KMS-11 (cell line): ENCODE data around the gene LRCH4.

Experiments used
- H2AFZ ChIP-seq: fragments of 200-600 bp; sonication (generic); 2 replicates; pipeline ENCODE4 v1.6.1; 2016; ENCODE audit warnings: antibody characterized with exemption, mixed run types, low read depth
- H3K27ac ChIP-seq: fragments of 200-600 bp; sonication (generic); 2 replicates; pipeline ENCODE4 v1.6.1; 2016; ENCODE audit warnings: mild to moderate bottlenecking, mixed run types
- H3K27me3 ChIP-seq: fragments of 200-600 bp; sonication (generic); 2 replicates; pipeline ENCODE4 v1.6.1; 2017; ENCODE audit warnings: mild to moderate bottlenecking, low read depth, mixed run types, moderate library complexity; ENCODE audit not compliant: insufficient read depth
- H3K36me3 ChIP-seq: fragments of 200-600 bp; sonication (generic); 2 replicates; pipeline ENCODE4 v1.6.1; 2017; ENCODE audit warnings: mild to moderate bottlenecking, mixed run types; ENCODE audit not compliant: insufficient read depth
- H3K4me1 ChIP-seq: fragments of 200-600 bp; sonication (generic); 2 replicates; pipeline ENCODE4 v1.6.1; 2016; ENCODE audit warnings: mild to moderate bottlenecking, low read depth, mixed run types; ENCODE audit not compliant: poor library complexity, severe bottlenecking
- H3K4me2 ChIP-seq: fragments of 200-600 bp; sonication (generic); 2 replicates; pipeline ENCODE4 v1.7.0; 2016; ENCODE audit warnings: mild to moderate bottlenecking, mixed run types
- H3K4me3 ChIP-seq: fragments of 200-600 bp; sonication (generic); IDR thresholded peaks from 2 replicates; pipeline ENCODE4 v1.6.1; 2017; ENCODE audit warnings: low read depth, low read length, mixed read lengths; ENCODE audit not compliant: insufficient read depth
- H3K79me2 ChIP-seq: fragments of 200-600 bp; sonication (generic); 2 replicates; pipeline ENCODE4 v1.6.1; 2016; ENCODE audit warnings: low read depth, mixed run types; ENCODE audit not compliant: insufficient read depth
- H3K9ac ChIP-seq: fragments of 200-600 bp; sonication (generic); 2 replicates; pipeline ENCODE4 v1.6.1; 2016; ENCODE audit warnings: mild to moderate bottlenecking, mixed run types
- H4K20me1 ChIP-seq: fragments of 200-600 bp; sonication (generic); 2 replicates; pipeline ENCODE4 v1.6.1; 2016; ENCODE audit warnings: mild to moderate bottlenecking, mixed run types; ENCODE audit not compliant: insufficient read depth
- TF ChIP-seq, protein P1 (sequence below): fragments of 200-600 bp; sonication (generic); conservative IDR thresholded peaks from 2 replicates; pipeline ENCODE4 v1.6.1; 2017; ENCODE audit warnings: low read depth, mild to moderate bottlenecking, antibody characterized with exemption, low read length, moderate library complexity, mixed read lengths

Gene LRCH4

GRCh38 chr7:100563809-100564400 is 22.0 kb downstream of the LRCH4 start:
- Histone ChIP-seq H3K79me2 (no peaks in the 10 kb centered on the region), H3K4me1 (peaks cover 11% of the 10 kb centered on the region), H3K36me3 (no peaks in the 10 kb centered on the region), H2AFZ (no peak overlapping the region), H3K4me2 (no peak overlapping the region), H3K27me3 (no peaks in the 10 kb centered on the region), H3K4me3 (no peak overlapping the region), H3K27ac (no peak overlapping the region), H4K20me1 (no peaks in the 10 kb centered on the region), H3K9ac (no peak overlapping the region)
- TF ChIP-seq, protein P1, sequence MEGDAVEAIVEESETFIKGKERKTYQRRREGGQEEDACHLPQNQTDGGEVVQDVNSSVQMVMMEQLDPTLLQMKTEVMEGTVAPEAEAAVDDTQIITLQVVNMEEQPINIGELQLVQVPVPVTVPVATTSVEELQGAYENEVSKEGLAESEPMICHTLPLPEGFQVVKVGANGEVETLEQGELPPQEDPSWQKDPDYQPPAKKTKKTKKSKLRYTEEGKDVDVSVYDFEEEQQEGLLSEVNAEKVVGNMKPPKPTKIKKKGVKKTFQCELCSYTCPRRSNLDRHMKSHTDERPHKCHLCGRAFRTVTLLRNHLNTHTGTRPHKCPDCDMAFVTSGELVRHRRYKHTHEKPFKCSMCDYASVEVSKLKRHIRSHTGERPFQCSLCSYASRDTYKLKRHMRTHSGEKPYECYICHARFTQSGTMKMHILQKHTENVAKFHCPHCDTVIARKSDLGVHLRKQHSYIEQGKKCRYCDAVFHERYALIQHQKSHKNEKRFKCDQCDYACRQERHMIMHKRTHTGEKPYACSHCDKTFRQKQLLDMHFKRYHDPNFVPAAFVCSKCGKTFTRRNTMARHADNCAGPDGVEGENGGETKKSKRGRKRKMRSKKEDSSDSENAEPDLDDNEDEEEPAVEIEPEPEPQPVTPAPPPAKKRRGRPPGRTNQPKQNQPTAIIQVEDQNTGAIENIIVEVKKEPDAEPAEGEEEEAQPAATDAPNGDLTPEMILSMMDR, result peak; percentile 96

DNA sequence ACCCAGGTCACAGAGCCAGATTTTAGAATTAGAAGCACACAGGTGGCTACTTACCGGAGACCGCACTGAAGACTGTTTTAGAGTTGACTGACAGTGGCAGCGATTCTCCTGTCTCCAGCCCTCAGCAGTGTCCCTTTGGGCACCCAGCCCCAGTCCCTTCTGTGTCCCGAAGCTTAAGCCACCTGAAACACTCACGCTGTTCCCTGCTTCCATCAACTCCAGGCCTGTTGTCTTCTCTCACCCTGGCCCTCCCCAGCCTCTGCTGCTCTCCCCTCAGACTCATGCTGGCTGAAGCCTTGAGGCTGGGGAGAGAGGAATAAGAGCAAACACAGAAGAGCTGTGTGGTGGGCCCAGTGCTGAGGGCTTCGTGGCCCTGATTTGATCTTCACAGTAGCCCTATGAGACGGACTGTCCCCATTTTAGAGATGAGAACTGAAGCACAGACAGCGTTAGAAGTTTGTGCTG is 22.8 kb downstream of the LRCH4 start:
- H3K27me3 ChIP-seq, result no peaks in the 10 kb centered on the region
- no peaks in the 10 kb centered on the region for H3K79me2 ChIP-seq
- H3K36me3 ChIP-seq, result no peaks in the 10 kb centered on the region
- no peak overlapping the region for H3K4me3 ChIP-seq
- TF ChIP-seq, protein P1, result no peak
- no peak overlapping the region for H3K9ac ChIP-seq
- H3K4me1 ChIP-seq, result peaks cover 11% of the 10 kb centered on the region
- H3K4me2 ChIP-seq, result no peak overlapping the region
- no peak overlapping the region for H3K27ac ChIP-seq
- no peaks in the 10 kb centered on the region for H4K20me1 ChIP-seq
- no peak overlapping the region for H2AFZ ChIP-seq

GRCh38 chr7:100562195-100563099 is 23.5 kb downstream of the LRCH4 start:
- H3K27ac ChIP-seq, result no peak overlapping the region
- H3K79me2 ChIP-seq, result no peaks in the 10 kb centered on the region
- H4K20me1 ChIP-seq, result no peaks in the 10 kb centered on the region
- no peaks in the 10 kb centered on the region for H3K27me3 ChIP-seq
- TF ChIP-seq, protein P1, result no peak
- H3K9ac ChIP-seq, result no peak overlapping the region
- no peaks in the 10 kb centered on the region for H3K36me3 ChIP-seq
- no peak overlapping the region for H3K4me2 ChIP-seq
- H2AFZ ChIP-seq, result no peak overlapping the region
- H3K4me3 ChIP-seq, result no peak overlapping the region
- peaks cover 11% of the 10 kb centered on the region for H3K4me1 ChIP-seq

DNA sequence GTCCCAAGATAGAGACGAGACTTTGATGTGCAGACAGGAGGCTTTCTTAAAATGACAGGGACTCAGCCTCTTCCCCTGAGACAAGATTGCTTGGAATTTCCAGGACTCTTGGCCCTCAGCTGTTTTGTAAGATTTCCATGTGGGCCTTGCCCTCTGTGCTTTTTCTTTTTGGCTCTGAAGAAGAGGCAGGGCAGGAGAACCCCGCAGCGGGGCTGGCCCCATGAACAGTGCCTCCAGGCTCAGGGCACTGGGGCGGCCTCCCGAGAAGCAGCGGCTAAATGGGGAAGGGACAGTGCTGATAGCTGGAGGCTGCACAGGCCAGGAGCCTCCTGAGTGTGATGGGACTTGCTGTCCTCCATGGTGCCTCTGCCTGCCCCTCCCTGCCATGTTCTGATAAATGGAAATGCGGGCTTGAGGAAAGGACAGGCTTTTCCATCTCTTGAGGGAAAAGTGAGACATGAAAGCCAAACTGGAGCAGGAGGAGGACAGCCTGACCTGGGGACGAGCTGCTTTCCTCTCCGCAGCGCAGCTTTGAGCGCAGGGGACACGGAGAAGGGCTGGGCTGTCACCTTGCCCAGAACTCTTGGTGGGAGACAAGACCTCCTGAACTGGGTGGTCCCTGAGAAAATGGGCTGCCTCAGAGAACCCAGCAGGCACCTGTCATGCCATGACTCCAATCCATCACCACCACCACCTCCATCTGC is 24.3 kb downstream of the LRCH4 start:
- peaks cover 11% of the 10 kb centered on the region for H3K4me1 ChIP-seq
- no peaks in the 10 kb centered on the region for H3K79me2 ChIP-seq
- H3K27ac ChIP-seq, result no peak overlapping the region

More for the DNA sequence above, 24.3 kb downstream of the LRCH4 start:
- Histone ChIP-seq H4K20me1 (no peaks in the 10 kb centered on the region), H3K27me3 (no peaks in the 10 kb centered on the region), H3K4me3 (no peak overlapping the region), H3K36me3 (no peaks in the 10 kb centered on the region), H3K9ac (no peak overlapping the region), H3K4me2 (no peak overlapping the region), H2AFZ (no peak overlapping the region)
- TF ChIP-seq, protein P1, result no peak
